Activated effector memory CD4-positive, alpha-beta T cell treated with Interleukin-2 at 50 U/mL for 16 hours (primary cell): ENCODE results near the gene DTD1.
A peak's percentile ranks its signal among the peaks of the same experiment; 100 is the strongest.

ENCODE experiments used
- DNase-seq: peaks from one replicate; pipeline ENCODE4 v3.0.0-alpha.2; 2020

Gene DTD1

DNA sequence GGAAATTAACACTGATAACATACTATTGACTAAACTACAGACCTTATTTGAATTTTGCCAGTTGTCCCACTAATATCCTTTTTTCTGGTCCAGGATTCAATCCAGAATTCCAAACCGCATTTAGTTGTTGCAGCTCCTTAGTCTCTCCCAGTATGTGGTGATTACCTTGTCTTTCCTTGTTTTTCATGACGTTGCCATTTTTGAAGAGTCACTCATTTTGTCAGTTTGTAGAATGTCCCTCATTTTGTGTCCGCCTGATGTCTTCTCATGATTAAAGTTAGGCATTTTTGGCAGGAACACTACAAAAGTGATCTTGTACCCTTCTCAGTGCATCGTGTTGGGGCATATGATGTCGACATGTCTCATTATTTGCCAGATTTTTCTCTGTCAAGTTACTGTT is 33.1 kb downstream of the DTD1 start:
- DNase-seq: no peak

DNA sequence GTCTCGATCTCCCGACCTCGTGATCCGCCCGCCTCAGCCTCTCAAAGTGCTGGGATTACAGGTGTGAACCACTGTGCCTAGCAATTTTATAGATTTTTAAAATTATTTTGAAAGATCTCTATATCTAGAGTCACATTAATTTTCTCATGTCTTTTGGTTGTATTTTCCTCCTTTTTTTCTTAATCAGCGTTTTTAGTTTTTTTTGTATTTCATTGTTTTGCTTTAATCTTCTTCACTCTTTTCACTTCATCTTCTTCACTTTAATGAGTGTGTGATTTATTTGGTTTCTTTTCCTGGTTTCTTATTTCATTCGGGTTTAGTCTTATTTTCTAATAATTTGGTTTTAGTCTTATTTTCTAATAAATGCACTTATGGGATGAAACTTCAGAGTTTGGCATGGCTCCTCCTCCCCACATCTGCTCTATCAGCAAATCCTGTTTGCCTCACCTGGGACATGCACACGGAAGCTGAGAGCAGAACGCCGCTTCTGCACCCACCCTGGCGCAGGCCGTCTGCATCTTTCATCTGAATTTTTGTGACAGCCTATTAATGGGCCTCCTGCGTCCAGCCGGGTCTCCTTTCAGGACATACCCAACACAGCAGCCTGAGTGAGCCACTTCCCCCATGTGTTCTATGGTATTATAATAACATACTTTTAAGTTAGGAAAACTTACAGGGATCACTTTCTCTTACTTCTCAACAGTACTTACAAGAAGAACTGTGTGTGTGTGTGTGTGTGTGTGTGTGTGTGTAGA is 35.5 kb downstream of the DTD1 start:
- no peak for DNase-seq

DNA sequence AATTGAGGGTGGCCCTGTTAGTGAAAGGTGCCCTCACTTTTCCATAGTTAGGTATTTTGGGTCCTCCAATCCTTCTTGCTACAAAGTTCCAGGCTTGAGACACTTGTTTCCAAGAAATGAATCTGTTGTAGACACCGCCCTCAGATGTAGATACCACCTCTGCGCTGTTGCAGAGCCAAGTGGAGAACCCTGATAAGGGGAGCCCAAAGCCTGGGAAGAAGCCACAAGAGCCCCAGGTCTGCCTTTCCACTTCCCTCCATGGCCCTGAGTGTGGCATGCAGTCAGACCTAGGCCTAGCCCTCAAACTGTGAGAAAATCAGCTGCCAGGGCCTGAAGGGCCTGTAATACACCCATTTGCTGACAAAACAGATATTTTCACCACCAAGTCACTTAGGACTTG is 37.1 kb downstream of the DTD1 start:
- no peak for DNase-seq

DNA sequence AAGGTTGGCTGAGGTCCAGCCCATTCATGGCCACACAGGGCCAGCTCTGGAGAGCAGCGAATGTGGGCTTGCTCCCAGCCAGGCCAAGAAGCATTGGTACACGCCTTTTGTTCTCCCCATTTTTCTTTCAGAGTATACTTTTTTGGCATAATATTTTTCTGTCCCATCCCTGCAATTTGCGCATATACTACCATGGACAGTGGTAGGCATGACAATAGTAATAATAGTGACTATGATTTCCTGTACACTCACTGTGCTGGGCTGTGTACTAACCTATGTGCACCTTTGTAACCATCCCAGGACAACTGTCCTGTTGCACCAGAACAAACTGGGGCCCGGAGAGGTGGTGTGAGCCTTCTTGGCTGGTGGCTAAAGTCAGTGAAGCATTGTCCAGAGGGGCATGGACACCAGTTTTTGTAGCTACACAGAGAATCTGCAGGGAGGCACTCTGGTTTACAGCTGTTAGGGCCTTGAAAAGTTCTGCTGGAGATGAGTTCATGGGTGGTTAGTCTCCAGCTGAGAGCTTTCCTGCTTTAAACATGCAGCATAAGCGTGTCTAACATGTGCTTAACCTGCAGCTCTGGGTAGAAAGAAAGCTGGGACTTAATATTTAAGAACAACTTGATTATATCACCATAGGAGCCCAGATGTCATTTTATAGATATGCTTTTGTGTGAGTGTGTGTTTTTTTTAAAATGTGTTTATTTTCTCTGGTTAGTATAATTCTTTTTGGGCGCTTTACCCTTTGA is 38.2 kb downstream of the DTD1 start:
- no peak for DNase-seq

DNA sequence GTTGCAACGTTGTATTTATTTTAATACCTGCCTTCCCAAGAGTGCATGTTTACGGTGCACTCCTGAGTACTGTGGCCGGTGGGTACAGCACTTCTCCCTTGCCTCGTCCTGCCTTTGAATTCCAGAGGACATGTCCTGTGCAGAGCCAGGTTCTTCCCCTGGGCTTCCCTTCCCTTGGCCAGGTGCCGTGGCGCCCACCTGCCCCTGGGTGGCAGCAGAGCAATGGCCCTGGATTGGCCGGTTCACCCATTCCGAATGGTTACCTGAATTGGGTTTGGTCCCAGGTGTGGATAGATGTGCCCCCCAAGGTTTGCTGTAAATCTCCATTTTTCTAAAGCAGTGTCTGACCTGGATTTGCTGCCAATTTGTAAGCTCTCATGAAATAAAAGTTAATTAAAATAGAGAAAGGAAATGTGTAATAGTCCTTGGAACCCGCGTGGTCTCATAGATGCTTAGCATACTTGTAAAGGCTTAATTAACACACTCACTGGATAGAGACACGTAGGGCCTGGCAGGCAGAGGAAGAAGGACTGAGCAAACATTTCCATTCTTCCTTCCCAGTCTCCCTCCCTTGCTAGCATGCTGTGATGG is 40.6 kb downstream of the DTD1 start:
- DNase-seq: no peak

DNA sequence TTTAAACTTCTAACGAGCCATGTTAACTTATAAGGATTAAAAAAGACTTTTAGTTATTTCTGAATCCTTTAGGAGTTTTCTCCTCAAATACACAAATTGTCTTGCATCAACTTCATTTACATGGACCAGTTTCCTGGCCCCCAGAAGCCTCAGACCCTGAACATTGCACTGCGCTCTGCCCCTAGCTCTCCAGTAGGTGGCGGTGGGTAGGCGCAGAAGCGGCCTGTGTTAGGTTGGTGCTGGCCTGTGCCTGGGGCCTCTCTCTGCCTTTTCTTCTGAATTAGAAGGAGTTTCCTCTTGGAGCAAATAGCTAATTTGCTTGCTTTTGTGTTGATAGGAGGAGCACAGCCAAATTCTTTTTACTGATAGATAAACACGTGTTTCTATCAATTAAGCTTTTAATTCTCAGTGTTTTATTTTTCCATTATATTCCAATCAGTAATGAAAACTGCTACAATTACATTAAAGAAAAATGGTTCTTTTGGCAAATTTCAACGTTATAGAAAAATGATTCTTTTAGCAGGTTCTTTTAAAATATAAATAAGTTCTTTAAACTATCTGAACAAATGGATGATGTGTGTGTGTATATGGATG is 44.4 kb downstream of the DTD1 start:
- peak; percentile 4 for DNase-seq

DNA sequence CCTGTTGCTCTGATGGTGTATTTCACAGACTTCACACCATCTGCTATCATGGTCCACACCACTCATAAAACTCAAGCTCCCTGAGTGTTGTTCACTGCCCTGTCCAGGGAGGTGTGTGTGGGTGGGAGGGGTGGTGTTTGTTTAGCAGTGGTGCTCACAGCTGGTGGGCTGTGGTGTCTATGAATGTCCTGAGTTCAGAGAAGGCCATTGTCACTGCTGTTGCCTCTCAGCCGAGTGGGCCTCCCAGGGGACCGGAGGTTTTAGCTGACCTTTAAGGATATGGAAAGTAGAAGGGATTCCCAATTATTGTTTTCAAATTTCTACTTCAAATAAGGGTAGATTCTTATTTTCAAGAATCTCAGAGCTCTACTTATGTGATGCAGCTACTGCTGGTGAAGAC is 45.6 kb downstream of the DTD1 start:
- no peak for DNase-seq

DNA sequence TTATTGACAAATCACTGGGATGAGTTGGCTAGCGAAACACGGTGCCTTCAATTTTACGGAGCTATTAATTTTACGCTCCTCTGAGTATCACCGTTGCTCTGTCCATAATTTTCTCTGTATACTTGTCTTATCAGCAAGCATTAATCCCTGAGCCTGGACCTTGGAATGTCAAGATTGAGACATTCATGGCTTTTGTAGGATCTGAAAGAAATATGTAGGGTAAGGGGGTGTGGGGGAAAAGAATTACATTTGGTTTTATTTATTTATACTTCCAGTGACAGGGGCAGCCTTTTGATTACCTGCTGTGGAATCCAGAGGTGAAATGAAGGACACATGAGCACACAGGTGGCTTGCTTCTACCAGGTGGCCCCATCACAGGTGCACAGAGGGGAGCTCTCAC is 46.6 kb downstream of the DTD1 start:
- no peak for DNase-seq

DNA sequence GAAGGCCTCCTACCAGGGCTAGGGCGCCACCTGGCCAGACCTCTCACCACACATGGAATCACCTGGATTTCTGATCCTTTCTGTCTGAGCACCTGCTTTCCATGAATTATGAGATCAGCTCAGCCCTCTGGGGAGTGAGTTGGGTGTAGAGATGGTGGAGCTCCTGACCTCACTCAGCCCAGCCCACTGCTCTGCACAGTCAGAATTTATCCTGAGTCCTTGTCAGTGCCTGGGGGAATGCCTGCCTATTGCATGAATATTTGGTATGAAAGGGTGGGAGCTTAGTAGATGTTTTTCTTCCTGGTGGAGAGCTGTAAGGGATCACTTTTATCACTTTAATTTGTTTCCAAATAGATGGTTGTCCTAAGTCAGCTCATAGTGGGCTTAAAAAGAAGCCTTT is 47.5 kb downstream of the DTD1 start:
- no peak for DNase-seq

DNA sequence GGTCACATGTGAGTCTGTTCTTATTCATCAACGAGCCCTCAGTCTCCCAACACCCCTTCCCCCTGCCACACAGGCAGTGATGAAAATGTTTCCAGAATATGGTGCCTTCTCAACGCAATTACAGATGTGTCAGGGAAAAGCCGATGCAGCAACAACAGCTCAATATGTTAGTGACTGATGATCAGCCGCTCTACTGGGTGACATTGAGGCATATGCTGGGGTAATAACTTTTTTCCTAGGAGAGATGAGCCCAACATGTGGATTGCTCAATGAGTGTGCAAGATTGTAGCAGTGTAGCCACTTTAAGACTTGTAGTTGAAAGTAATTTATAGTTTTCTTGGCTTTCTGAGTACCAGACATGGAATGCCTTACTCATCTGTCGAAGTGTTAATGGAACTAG is 49.4 kb downstream of the DTD1 start:
- no peak for DNase-seq

DNA sequence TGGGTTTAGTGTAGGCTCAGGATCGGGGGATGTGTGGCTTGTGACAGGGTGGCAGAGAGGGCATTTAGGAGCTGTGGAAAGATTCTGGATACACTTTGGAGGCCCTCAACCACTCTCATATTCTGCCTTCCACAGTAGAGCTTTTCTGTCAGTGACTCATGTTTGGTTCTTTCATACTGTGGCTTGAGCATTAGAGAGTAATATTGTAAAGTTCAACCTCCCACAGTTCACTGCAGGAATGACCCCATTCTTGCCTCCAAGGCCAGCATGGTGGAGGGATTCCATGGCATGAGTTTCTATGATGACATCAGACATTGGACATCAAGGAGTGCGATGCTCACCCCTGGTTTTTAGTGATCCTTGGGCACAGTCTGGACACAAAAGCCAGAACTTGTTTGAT is 50.9 kb downstream of the DTD1 start:
- no peak for DNase-seq

DNA sequence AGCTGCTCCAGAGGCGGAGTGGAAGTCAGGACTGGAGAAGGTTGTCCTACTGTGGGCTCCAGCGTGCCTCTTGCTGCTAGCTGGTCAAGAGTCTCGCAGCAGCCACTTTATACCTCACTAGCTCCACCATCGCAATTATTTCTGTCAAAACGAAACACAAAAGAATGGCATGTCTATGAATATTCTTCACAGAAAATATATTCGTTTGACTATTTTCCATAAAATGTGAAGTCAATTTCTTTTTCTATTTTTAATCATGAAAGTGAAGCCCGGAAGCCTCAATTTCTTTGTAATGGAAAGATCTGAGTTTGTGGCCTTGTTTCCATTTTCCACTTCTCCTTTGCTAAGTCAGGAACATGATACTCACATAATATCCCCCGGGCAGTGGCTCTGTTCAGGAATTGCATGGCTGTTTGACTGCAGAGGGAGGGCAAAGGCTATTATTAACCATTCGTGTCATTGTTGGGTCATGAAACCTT is 51.7 kb downstream of the DTD1 start:
- DNase-seq: no peak

DNA sequence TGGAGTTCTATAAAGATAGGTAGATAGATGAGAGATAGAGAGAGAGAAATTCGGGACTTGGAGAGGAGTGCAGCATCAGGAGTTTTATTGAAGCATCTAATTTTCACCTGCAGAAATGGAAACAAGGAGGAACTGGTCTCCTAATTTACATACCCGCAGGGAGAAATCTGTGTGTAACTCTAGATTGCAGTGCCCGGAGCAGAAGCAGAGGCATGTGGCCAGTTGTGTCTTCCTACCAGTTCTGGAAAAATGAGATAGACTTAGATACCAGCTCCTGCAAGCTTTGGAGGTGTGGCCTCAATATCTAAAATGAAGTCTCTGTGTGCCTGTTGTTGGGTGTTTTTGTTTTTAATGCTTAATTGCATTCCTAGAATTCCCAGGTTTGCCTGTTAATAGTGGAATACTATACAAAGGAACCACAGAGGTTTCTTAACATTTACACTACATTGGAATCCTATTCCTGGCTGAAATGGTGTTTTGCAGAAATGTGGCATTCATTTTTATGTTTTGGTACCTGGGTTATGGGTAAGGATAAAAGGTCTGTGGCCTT is 57.4 kb downstream of the DTD1 start:
- DNase-seq: no peak

DNA sequence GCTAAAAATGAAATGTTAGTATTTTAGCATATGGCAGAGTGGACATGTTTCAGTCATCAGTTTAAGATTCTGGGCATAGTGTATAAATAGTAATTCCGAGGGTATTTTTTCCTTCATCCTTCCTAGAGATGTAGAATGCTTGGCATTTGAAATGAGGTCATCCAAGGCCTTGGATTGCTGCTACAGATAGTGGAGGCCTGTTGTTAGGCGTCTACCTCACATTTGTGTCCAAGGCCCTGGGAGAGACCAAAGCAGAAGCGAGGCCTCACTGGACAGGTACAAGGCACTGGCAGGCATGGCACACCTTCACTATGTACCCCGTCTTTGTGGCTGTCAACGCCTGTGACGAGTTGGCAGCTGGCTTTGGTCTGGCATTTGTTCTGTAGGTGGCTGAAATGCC is 58.0 kb downstream of the DTD1 start:
- DNase-seq: no peak

DNA sequence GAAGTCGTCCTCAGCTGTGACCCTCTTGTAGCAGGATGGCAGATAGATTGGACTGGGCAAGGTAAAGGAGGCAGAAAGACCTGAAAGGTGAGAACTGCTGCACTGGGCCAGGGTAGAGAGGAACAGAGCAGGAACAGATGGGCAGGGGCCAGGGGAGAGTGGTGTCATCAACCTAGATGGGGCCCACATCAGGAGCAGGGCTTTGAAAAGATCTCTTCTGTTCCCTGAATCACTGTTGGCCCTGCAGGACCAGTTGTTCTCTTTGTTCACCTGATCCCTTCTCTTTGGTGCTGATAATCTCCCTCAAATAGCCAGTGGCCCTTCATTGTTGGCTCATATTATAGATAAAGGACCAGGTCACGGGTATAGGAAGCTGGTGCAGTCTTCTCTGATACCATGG is 59.9 kb downstream of the DTD1 start:
- no peak for DNase-seq

DNA sequence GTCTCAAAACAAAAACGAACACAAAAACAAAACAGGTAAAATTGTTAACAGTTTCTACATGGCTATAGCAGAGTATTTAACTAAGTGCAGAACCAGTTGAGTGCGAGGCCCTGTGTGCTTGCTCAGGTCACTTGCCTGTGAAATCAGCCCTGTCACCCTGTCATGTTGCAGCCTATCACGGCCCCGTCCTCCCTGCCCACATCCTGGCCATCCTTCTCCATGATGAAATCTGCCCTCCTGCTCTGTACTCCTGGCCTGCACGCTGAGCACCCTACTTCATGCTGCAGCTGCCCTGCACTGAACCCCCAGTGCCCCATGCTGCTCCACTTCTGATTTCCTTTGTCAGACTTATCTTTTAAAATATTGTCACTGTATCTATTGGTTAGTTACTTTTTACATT is 62.4 kb downstream of the DTD1 start:
- no peak for DNase-seq

DNA sequence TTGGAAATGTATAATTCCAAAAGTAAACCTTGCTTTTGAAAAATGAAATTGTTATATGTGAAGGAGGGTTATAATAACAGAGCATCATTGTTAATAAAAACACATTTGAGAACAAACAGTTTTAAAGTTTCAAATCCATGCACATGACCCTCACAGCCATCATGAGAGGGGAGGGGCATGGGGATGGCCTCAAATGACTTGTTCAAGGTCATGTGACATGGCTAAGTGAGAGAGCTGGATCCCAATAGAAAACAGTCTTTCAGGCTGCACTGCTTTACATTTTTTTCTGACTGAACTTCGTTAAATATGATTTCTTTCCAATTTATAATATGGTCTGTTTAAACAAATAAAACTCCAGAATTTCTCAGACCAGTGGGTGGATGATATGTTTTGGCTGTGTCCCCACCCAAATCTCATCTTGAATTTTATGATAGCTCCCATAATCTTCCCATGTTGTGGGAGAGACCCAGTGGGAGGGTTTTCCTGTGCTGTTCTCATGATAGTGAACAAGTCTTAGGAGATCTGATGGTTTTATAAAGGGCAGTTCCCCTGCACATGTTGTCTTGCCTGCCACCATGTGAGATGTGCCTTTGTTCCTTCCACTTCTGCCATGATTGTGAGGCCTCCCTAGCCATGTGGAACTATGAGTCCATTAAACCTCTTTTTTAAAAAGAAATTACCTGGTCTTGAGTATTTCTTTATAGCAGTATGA is 66.0 kb downstream of the DTD1 start:
- DNase-seq: no peak

DNA sequence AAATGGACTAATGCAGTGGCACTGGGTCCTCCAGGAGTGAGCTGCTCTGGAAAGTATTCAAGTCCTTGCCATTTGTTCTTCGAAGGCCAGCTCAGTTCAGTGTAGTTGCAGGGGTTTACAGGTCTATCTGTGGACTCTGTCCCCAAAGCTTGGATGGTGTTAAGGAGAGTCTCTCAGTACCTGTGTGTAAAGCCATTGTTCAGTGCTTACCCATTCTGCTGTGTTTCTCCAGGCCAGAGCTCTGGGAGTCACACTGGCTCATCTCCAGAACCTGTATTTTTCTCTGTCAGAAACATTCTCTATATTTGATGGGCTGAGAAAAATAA is 66.6 kb downstream of the DTD1 start:
- no peak for DNase-seq

DNA sequence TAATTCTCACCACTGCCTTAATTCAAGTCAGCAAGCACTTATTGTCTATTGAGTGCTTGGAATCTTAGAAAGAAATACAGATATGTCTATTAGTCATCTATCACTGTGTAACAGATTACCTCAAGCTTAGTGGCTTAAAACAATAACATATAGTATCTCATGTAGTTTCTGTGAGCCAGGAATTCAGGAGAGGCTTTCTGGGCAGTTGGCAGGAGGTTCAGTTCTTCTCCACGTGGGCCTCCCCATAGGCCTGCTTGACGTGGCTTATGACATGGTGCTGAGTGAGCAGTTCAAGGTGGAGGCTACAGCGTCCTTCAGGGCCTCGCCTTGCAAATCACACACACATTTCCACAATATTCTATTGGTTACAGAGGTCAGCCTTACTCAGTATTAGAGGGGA is 69.7 kb downstream of the DTD1 start:
- DNase-seq: no peak

DNA sequence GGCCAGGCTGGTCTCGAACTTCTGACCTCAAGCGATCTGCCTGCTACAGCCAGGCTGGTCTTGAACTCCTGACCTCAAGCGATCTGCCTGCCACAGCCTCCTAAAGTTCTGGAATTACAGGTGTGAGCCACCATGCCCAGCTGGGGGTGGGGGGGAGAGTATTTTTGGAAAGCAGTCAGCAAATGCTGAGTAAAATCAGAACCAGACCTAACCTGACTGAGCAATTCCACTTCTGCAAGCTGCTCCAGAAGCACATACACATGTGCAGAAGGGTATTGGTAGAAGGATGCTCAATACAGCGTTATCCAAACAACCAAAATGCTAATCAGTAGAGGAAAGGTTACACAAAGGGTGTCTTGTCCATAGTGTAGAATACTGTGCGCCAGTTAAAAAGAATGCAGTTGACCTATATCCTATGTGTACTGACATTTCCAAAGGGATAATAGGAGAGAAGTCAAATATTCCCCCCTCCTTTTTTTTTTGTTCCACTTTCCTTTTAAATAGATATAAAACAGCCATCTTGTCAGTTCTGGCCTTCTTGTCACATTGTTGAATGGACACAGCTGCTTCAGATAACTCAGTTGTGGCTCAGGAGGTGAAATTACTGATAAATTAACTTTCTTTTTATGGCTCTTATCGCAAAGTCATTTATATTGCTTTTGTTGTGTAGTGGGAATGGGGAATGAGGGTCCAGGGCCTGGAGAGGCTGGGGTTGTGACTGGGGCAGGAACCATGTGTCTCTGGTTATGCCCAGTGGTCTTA is 74.6 kb downstream of the DTD1 start:
- no peak for DNase-seq

DNA sequence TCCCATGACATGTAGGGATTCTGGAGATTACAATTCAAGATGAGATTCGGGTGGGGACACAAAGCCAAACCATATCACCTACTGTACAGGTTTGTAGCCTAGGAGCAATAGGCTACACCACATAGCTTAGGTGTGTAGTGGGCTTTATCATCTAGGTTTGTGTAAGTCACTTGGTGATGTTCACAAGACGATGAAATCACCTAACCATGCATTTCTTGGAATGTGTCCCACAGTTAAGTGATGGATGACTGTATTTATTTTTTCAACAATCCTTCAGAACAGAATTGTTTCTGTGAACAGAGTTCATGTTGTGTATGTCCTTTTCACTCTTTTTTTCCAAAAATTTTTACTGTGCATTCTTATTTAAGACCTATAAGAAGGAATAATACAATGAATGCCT is 76.1 kb downstream of the DTD1 start:
- no peak for DNase-seq

DNA sequence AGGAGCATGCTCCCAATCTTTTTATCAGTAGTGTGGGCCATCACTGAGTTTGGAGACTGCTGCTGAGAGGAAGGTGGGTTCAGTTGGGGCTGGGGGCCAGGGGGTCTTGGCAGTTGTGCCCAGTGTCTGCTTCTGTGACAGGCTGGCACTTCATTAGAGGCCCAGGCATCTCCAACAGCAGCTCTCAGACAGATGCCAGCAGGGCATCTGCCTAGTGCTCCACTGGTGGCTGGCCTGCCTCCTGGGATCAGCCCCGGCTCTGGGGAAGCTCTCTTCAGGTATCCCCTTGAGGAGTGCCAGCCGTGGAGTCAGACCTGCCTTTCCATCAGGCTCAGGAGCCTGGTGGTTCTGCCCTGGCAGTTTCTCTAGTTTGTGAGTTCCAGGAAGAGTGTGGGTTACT is 77.3 kb downstream of the DTD1 start:
- DNase-seq: no peak
